ENCODE measurements around the gene MACF1. TPM values are rescaled to one million over a fixed set of nuclear protein-coding genes. Genes with fewer than 3 reads are reported as not detected.

Gene MACF1
- total RNA-seq, 2 donors from 2014 or later, result 214 to 251 TPM

- H3K4me3 Mint-ChIP-seq, result no peak overlapping the region
- DNase-seq, result no peak
These were observed 249.1 kb downstream of the MACF1 start for GRCh38 chr1:39453603-39454002.

GRCh38 chr1:39458991-39459390, 254.5 kb downstream of the MACF1 start:
- Mint-ChIP-seq H3K4me1 (peaks cover 3% of the 10 kb centered on the region), H3K36me3 (ENCODE audit: low read depth) (peaks cover 94% of the 10 kb centered on the region), H3K27ac (no peak overlapping the region), H3K9me3 (no peaks in the 10 kb centered on the region), H3K27me3 (ENCODE audit: insufficient read depth) (no peaks in the 10 kb centered on the region), H3K4me3 (no peak overlapping the region)
- peaks cover 97% of the 10 kb centered on the region for H3K36me3 ChIP-seq (ENCODE audit: control insufficient read depth, insufficient read depth, low read length)
- WGBS, 2 experiments (ENCODE audit: insufficient coverage in 1 of 2, insufficient read length in 1 of 2), result 95 to 100% methylated on average over 3 to 4 of the region's 4 CpGs
- no peak overlapping the region for H3K4me3 ChIP-seq (ENCODE audit: low read length)
- H3K27me3 ChIP-seq (ENCODE audit: control insufficient read depth, insufficient read depth, low read length, poor library complexity, severe bottlenecking), result no peaks in the 10 kb centered on the region
- no peak for TF ChIP-seq CTCF (conservative IDR thresholded peaks at IDR 0.05)
- no peak for DNase-seq
- no peak overlapping the region for H3K27ac ChIP-seq (ENCODE audit: low read depth, low read length)
- H3K9ac ChIP-seq (ENCODE audit: extremely low read depth, low read length, poor library complexity, severe bottlenecking), result no peak overlapping the region
- H3K9me3 ChIP-seq (ENCODE audit: control insufficient read depth, low read length), result no peaks in the 10 kb centered on the region
- peaks cover 4% of the 10 kb centered on the region for H3K4me1 ChIP-seq (ENCODE audit: control insufficient read depth, insufficient read depth, low read length)

More at GRCh38 chr1:39453603-39454002, 249.1 kb downstream of the MACF1 start:
- H3K27me3 ChIP-seq (ENCODE audit: control insufficient read depth, insufficient read depth, low read length, poor library complexity, severe bottlenecking), result no peaks in the 10 kb centered on the region
- no peak for TF ChIP-seq CTCF (conservative IDR thresholded peaks at IDR 0.05)
- Mint-ChIP-seq H3K4me1 (peaks cover 3% of the 10 kb centered on the region), H3K9me3 (no peaks in the 10 kb centered on the region), H3K27ac (no peak overlapping the region), H3K36me3 (ENCODE audit: low read depth) (peaks cover 94% of the 10 kb centered on the region), H3K27me3 (ENCODE audit: insufficient read depth) (no peaks in the 10 kb centered on the region)
- no peak overlapping the region for H3K9ac ChIP-seq (ENCODE audit: extremely low read depth, low read length, poor library complexity, severe bottlenecking)
- 99 to 100% methylated on average over 3 to 8 of the region's 8 CpGs for WGBS, 2 experiments (ENCODE audit: insufficient coverage in 1 of 2, insufficient read length in 1 of 2)
- no peak overlapping the region for H3K27ac ChIP-seq (ENCODE audit: low read depth, low read length)
- no peak overlapping the region for H3K4me3 ChIP-seq (ENCODE audit: low read length)
- H3K36me3 ChIP-seq (ENCODE audit: control insufficient read depth, insufficient read depth, low read length), result peaks cover 93% of the 10 kb centered on the region
- H3K9me3 ChIP-seq (ENCODE audit: control insufficient read depth, low read length), result no peaks in the 10 kb centered on the region
- peaks cover 4% of the 10 kb centered on the region for H3K4me1 ChIP-seq (ENCODE audit: control insufficient read depth, insufficient read depth, low read length)

DNA sequence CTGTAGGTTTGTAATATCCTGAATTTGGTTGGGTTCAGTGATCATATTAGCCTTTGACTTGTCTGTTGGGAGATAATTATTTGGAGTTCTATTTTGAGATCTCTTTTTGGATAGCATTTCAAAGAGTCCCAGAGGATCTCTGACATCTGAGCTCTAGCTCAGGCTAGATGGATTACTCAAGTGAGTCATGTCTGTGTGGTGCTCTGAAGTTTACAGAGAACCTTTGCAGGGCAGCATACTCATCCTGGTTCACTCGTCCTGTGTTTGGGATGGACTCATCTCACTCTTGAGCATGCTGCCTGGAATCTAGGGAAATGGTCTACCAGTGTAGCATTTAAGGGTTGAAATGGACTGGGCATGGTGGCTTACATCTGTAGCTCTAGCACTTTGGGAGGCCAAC, 257.6 kb downstream of the MACF1 start:
- Histone ChIP-seq H3K36me3 (ENCODE audit: control insufficient read depth, insufficient read depth, low read length) (peaks cover 97% of the 10 kb centered on the region), H3K27me3 (ENCODE audit: control insufficient read depth, insufficient read depth, low read length, poor library complexity, severe bottlenecking) (no peaks in the 10 kb centered on the region), H3K9me3 (ENCODE audit: control insufficient read depth, low read length) (no peaks in the 10 kb centered on the region), H3K27ac (ENCODE audit: low read depth, low read length) (no peak overlapping the region), H3K9ac (ENCODE audit: extremely low read depth, low read length, poor library complexity, severe bottlenecking) (no peak overlapping the region), H3K4me1 (ENCODE audit: control insufficient read depth, insufficient read depth, low read length) (peaks cover 4% of the 10 kb centered on the region), H3K4me3 (ENCODE audit: low read length) (no peak overlapping the region)
- H3K36me3 Mint-ChIP-seq (ENCODE audit: low read depth), result peaks cover 91% of the 10 kb centered on the region
- H3K9me3 Mint-ChIP-seq, result no peaks in the 10 kb centered on the region
- no peaks in the 10 kb centered on the region for H3K27me3 Mint-ChIP-seq (ENCODE audit: insufficient read depth)
- no peak for TF ChIP-seq CTCF (conservative IDR thresholded peaks at IDR 0.05)
- H3K27ac Mint-ChIP-seq, result no peak overlapping the region
- no peak for DNase-seq
- H3K4me1 Mint-ChIP-seq, result peaks cover 3% of the 10 kb centered on the region
- H3K4me3 Mint-ChIP-seq, result no peak overlapping the region
- WGBS, 2 experiments (ENCODE audit: insufficient coverage in 1 of 2, insufficient read length in 1 of 2), result 96% methylated on average over 1 of the region's 1 CpG; no CpG with 5 or more reads in 1 of the 2 experiments
